Psoas muscle (tissue), 8 donors: ENCODE results near the gene TMEM256. TPM values are rescaled to one million over a fixed set of nuclear protein-coding genes. Genes with fewer than 3 reads are reported as not detected.

Experiments
- ATAC-seq, 4 donors: fragments of 200-7000 bp; cut with Tn5 transposase; one replicate each; pipeline ENCODE4 v1.9.1; 2020; ENCODE audit warnings: moderate library complexity in 3 of 4, mild to moderate bottlenecking in 2 of 4
- DNase-seq, 2 donors: peaks; one replicate each; pipeline ENCODE4 v3.0.0-alpha.2; 2020
- H3K27ac ChIP-seq: fragments of 200-600 bp; one replicate; pipeline ENCODE4 v1.8.0; 2022
- H3K27me3 ChIP-seq, 3 donors: fragments of 200-600 bp in 1 of 3; one replicate each; pipeline versions ENCODE4 v1.6.1 to v1.8.0; 2013 to 2022; ENCODE audit warnings: low read length in 2 of 3, mild to moderate bottlenecking in 2 of 3, moderate library complexity in 1 of 3; ENCODE audit not compliant: insufficient read depth in 3 of 3
- H3K36me3 ChIP-seq, 2 donors: fragments of 200-600 bp in 1 of 2; one replicate each; pipeline versions ENCODE4 v1.6.1 to v1.8.0; 2013 to 2022; ENCODE audit warnings: low read depth in 1 of 2, mild to moderate bottlenecking in 1 of 2, moderate library complexity in 1 of 2; ENCODE audit not compliant: insufficient read depth in 1 of 2
- H3K4me1 ChIP-seq: fragments of 200-600 bp; one replicate; pipeline ENCODE4 v1.8.0; 2022
- H3K4me3 ChIP-seq: fragments of 200-600 bp; one replicate; pipeline ENCODE4 v1.8.0; 2022; ENCODE audit warnings: mild to moderate bottlenecking
- H3K9me3 ChIP-seq: fragments of 200-600 bp; one replicate; pipeline ENCODE4 v1.8.0; 2022
- WGBS, 3 donors: extraction: QIAGEN DNeasy Blood & Tissue Kit; methylation state at CpG; one replicate each; pipeline versions ENCODE4 v1.1.6 to v1.1.7; 2013; 5-methylcytosine and 5-hydroxymethylcytosine counted together
- intact Hi-C, 2 donors: fragments of 100-400 bp; cut with DNase I; formaldehyde crosslinking; loops; one replicate each; pipeline versions ENCODE4 v1.11.0 to v1.14.2; 2022
- polyA plus RNA-seq, 3 donors: library from polyadenylated mRNA; stranded (reverse); fragments of 200-250 nt; gene quantifications; one replicate each; pipeline ENCODE4 v1.2.3, GENCODE V29; 2013
- total RNA-seq, 4 donors: library from RNA; stranded (reverse); fragmentation: NEBNext Ultra II Directional in 2 of 4; extraction: Animal tissue kit (Norgen Biotek cat#: 25700) in 2 of 4; gene quantifications; one replicate each; pipeline versions ENCODE4 v1.2.1 to v1.2.4, GENCODE V29; 2021 to 2023
- TF ChIP-seq, protein P1 (sequence below): fragments of 200-600 bp; IDR thresholded peaks from one replicate; pipeline ENCODE4 v1.8.0; 2022; ENCODE audit warnings: antibody characterized with exemption
- donor health status: healthy with polysubstance abuse.
- donor health status: DM: no; HTN: no; CAD: no; lungs with moderate emphysema.
- donor health status: Bipolar disorder and iron deficiency.
- donor health status: healthy.
- donor health status: DM: yes; HTN: yes; CAD: no.
- donor health status: DM: no; HTN: no; CAD: no.
- donor health status: DM: no; HTN: no; CAD: no.
- donor health status: DM: yes; HTN: yes; CAD: no.

Gene TMEM256
- total and polyA plus RNA-seq, 7 donors, result 47.1 to 80.4 (median 62.4) TPM

DNA sequence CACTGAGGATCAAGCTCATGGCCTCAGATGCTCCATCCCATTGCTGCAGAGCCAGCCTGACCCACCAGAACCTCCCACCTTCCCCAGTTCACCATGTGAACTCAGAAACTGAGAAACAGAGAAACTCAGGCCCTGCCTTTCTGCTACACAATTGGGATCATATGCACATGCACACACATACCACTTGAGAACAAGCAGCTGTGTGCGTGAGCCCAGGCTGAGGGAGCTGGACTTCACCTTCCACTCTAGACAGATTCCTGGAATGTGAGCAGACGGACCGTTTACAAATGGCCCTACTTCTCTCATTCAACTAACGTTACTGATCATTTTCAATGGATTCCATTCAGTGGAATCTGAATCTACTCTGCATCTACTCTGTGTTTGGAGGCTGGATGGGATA lies 19.8 kb upstream of the TMEM256 start:
- no peak for ATAC-seq
- no peaks in the 10 kb centered on the region for H3K4me1 ChIP-seq
- 61 to 66% (median 63%) methylated on average over 4 of the region's 4 CpGs for WGBS, 3 donors
- no peaks in the 10 kb centered on the region for H3K27me3 ChIP-seq
- no peak for DNase-seq
- H3K27ac ChIP-seq, result no peak overlapping the region
- TF ChIP-seq, protein P1, sequence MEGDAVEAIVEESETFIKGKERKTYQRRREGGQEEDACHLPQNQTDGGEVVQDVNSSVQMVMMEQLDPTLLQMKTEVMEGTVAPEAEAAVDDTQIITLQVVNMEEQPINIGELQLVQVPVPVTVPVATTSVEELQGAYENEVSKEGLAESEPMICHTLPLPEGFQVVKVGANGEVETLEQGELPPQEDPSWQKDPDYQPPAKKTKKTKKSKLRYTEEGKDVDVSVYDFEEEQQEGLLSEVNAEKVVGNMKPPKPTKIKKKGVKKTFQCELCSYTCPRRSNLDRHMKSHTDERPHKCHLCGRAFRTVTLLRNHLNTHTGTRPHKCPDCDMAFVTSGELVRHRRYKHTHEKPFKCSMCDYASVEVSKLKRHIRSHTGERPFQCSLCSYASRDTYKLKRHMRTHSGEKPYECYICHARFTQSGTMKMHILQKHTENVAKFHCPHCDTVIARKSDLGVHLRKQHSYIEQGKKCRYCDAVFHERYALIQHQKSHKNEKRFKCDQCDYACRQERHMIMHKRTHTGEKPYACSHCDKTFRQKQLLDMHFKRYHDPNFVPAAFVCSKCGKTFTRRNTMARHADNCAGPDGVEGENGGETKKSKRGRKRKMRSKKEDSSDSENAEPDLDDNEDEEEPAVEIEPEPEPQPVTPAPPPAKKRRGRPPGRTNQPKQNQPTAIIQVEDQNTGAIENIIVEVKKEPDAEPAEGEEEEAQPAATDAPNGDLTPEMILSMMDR, result no peak
- intact Hi-C loops, result no loop called here
- H3K9me3 ChIP-seq, result no peaks in the 10 kb centered on the region
- no peaks in the 10 kb centered on the region for H3K36me3 ChIP-seq
- no peak overlapping the region for H3K4me3 ChIP-seq

DNA sequence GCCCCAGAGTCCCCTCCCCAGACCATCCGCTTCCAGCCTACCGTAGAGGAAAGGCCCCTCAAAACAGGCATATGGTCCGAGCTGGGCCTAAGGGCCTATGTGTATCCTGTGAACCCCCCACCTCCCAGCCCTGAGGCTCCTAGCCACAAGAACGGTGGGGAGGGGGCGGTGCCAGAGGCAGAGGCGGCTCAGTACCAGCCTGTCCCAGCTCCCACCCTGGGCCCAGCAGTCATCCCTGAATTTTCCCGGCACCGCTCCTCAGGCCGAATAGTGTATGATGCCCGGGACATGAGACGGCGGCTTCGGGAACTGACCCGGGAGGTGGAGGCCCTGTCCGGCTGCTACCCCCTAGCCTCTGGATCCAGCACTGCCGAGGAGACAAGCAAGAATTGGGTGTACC lies 17.3 kb upstream of the TMEM256 start:
- Histone ChIP-seq H3K27me3 (no peaks in the 10 kb centered on the region), H3K36me3 (no peaks in the 10 kb centered on the region), H3K4me1 (no peaks in the 10 kb centered on the region), H3K27ac (no peak overlapping the region), H3K9me3 (no peaks in the 10 kb centered on the region), H3K4me3 (no peak overlapping the region)
- ATAC-seq (no peak), DNase-seq (no peak)
- TF ChIP-seq, protein P1, result no peak
- WGBS, 3 donors, result 93 to 95% (median 94%) methylated on average over 16 of the region's 16 CpGs
- intact Hi-C loops, result no loop called here

DNA sequence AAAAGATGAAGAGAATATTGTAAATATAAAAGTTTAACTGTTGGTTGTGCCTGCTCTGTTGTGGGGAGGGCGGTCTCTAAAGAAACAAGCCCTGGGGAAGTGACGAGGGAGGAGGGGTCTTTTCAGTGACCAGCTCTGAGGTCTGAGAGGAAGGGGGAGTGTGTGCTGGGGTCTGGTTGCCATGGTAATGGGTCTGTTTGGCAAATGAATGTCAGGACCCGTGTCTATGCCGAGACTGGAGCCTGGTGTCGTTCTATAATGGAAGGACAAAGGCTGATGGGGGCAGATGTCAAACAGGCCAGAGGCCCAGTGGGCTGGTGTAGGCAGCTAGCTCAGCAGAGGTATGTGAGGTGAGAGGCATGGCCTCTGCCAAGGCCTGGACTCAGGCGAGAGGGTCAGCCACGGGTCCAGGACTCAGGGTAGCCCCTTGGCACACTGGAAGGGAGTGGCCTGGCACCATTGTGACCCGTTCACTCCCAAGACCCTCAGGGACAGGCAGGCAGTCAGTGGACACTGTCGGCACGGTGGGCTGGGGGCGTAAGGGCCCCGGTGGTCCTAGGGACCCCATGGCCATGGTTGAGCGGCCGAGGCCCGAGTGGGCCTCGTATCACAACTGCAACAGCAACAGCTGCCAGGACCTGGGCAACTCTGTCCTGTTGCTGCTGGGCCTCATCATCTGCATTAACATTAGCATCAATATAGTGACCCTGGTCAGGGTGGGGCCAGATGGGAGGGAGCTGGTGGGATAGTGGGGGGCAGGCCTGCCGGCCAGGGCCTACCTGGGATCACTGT lies 16.1 kb upstream of the TMEM256 start, which contains the start of gene SPEM1:
Gene SPEM1, plus strand, starts transcription at position 506 of the 792 bp plus-strand sequence. Its CDS starts 61 bp downstream, at position 567.
- DNase-seq (no peak), ATAC-seq (no peak)
- Histone ChIP-seq H3K36me3 (no peaks in the 10 kb centered on the region), H3K9me3 (no peaks in the 10 kb centered on the region), H3K4me1 (no peaks in the 10 kb centered on the region), H3K4me3 (no peak within 1 kb of the TSS), H3K27me3 (no peaks in the 10 kb centered on the region), H3K27ac (no peak within 1 kb of the TSS)
- TF ChIP-seq, protein P1, result no peak
- 75 to 79% (median 77%) methylated on average over 17 of the region's 17 CpGs for WGBS, 3 donors
- intact Hi-C loops, result no loop called here

GRCh38 chr17:7418472-7419152 lies 14.7 kb upstream of the TMEM256 start:
- TF ChIP-seq, protein P1, result no peak

More at GRCh38 chr17:7418472-7419152, 14.7 kb upstream of the TMEM256 start:
- H3K4me3 ChIP-seq, result no peak overlapping the region
- H3K4me1 ChIP-seq, result no peaks in the 10 kb centered on the region
- 65 to 71% (median 68%) methylated on average over 17 to 18 of the region's 18 CpGs for WGBS, 3 donors
- ATAC-seq (no peak), DNase-seq (no peak)
- H3K27ac ChIP-seq, result no peak overlapping the region
- intact Hi-C loops, result no loop called here
- H3K36me3 ChIP-seq, result peaks cover 0 to 5% of the 10 kb centered on the region in 2 donors
- H3K9me3 ChIP-seq, result no peaks in the 10 kb centered on the region
- no peaks in the 10 kb centered on the region for H3K27me3 ChIP-seq
